Measurements from ENCODE around the gene C11orf21. TPM values are rescaled to one million over a fixed set of nuclear protein-coding genes. Genes with fewer than 3 reads are reported as not detected.

The C11orf21 gene
- total RNA-seq, 4 donors from 2014 or later, result 0.39 to 2.4 (median 1.1) TPM

- TF ChIP-seq POLR2A (IDR thresholded peaks at IDR 0.05) (no peak), CTCF (IDR thresholded peaks at IDR 0.05) (no peak), EP300 (IDR thresholded peaks at IDR 0.05) (no peak)
- 77 to 96% methylated on average over 5 of the region's 5 CpGs for WGBS, 2 donors
- Histone ChIP-seq H3K4me3 (no peak overlapping the region), H3K9me3 (no peaks in the 10 kb centered on the region), H3K27me3 (no peaks in the 10 kb centered on the region), H3K36me3 (no peaks in the 10 kb centered on the region), H3K27ac (no peak overlapping the region), H3K4me1 (no peaks in the 10 kb centered on the region)
- no peak for DNase-seq (ENCODE audit: low spot score in 2 of 2)
Observed at GRCh38 chr11:2331404-2331803, 29.7 kb upstream of the C11orf21 start.

- Histone ChIP-seq H3K27ac (no peak overlapping the region), H3K4me3 (no peak overlapping the region), H3K9me3 (no peaks in the 10 kb centered on the region), H3K4me1 (no peaks in the 10 kb centered on the region), H3K27me3 (no peaks in the 10 kb centered on the region), H3K36me3 (no peaks in the 10 kb centered on the region)
- no peak for DNase-seq (ENCODE audit: low spot score in 2 of 2)
- TF ChIP-seq POLR2A (IDR thresholded peaks at IDR 0.05), result no peak
- TF ChIP-seq EP300 (IDR thresholded peaks at IDR 0.05), result no peak
- no peak for TF ChIP-seq CTCF (IDR thresholded peaks at IDR 0.05)
- WGBS, 2 donors, result 90 to 93% methylated on average over 6 of the region's 6 CpGs
Observed at GRCh38 chr11:2330696-2331095, 29.0 kb upstream of the C11orf21 start.

- no peak overlapping the region for H3K27ac ChIP-seq
- no peaks in the 10 kb centered on the region for H3K36me3 ChIP-seq
- no peaks in the 10 kb centered on the region for H3K9me3 ChIP-seq
- H3K4me3 ChIP-seq, result no peak overlapping the region
- 88% methylated on average over 9 of the region's 9 CpGs for WGBS, 2 donors
- no peaks in the 10 kb centered on the region for H3K4me1 ChIP-seq
- TF ChIP-seq POLR2A (IDR thresholded peaks at IDR 0.05) (no peak), EP300 (IDR thresholded peaks at IDR 0.05) (no peak), CTCF (IDR thresholded peaks at IDR 0.05) (no peak)
- H3K27me3 ChIP-seq, result no peaks in the 10 kb centered on the region
- DNase-seq (ENCODE audit: low spot score in 2 of 2), result no peak
Observed at GRCh38 chr11:2329551-2329950, 27.8 kb upstream of the C11orf21 start.

- no peaks in the 10 kb centered on the region for H3K27me3 ChIP-seq
- no peak for DNase-seq (ENCODE audit: low spot score in 2 of 2)
- no peaks in the 10 kb centered on the region for H3K9me3 ChIP-seq
- no peak for TF ChIP-seq POLR2A (IDR thresholded peaks at IDR 0.05)
- no peak for TF ChIP-seq CTCF (IDR thresholded peaks at IDR 0.05)
- no peak for TF ChIP-seq EP300 (IDR thresholded peaks at IDR 0.05)
- H3K4me3 ChIP-seq, result no peak overlapping the region
- H3K36me3 ChIP-seq, result no peaks in the 10 kb centered on the region
- H3K4me1 ChIP-seq, result no peaks in the 10 kb centered on the region
- 94% methylated on average over 15 of the region's 15 CpGs for WGBS, 2 donors
- H3K27ac ChIP-seq, result no peak overlapping the region
Observed at GRCh38 chr11:2328656-2329354, 27.1 kb upstream of the C11orf21 start.

- 86 to 87% methylated on average over 11 of the region's 11 CpGs for WGBS, 2 donors
- H3K36me3 ChIP-seq, result no peaks in the 10 kb centered on the region
Observed at GRCh38 chr11:2328021-2328420, 26.3 kb upstream of the C11orf21 start.

More at GRCh38 chr11:2328021-2328420, 26.3 kb upstream of the C11orf21 start:
- Histone ChIP-seq H3K27me3 (no peaks in the 10 kb centered on the region), H3K4me1 (no peaks in the 10 kb centered on the region), H3K27ac (no peak overlapping the region), H3K9me3 (no peaks in the 10 kb centered on the region), H3K4me3 (no peak overlapping the region)
- no peak for DNase-seq (ENCODE audit: low spot score in 2 of 2)
- TF ChIP-seq EP300 (IDR thresholded peaks at IDR 0.05) (no peak), POLR2A (IDR thresholded peaks at IDR 0.05) (no peak), CTCF (IDR thresholded peaks at IDR 0.05) (no peak)
